Immature natural killer cell (primary cell): ENCODE results near the gene INTS4. TPM values are rescaled to one million over a fixed set of nuclear protein-coding genes. Genes with fewer than 3 reads are reported as not detected.
"Not testable (repeated sequence)": the region's sequence is repeated elsewhere in the genome, so short reads cannot be mapped to it uniquely, and the experiment has no call there.

Experiments
- DNase-seq, 3 donors: peaks; one replicate each; pipeline ENCODE4 v3.0.0; 2022; ENCODE audit warnings: mixed read lengths in 1 of 3
- H3K27ac Mint-ChIP-seq, 6 donors: one replicate each; pipeline ENCODE4 v1.8.0; 2020; ENCODE audit warnings: mixed read lengths in 6 of 6, mild to moderate bottlenecking in 5 of 6, inconsistent platforms in 4 of 6, moderate library complexity in 3 of 6
- H3K27me3 Mint-ChIP-seq, 3 donors: one replicate each; pipeline ENCODE4 v1.8.0; 2020 to 2021; ENCODE audit warnings: low read depth in 3 of 3, mild to moderate bottlenecking in 3 of 3, mixed read lengths in 3 of 3, moderate library complexity in 3 of 3, inconsistent platforms in 1 of 3
- H3K36me3 Mint-ChIP-seq, 3 donors: one replicate each; pipeline ENCODE4 v1.8.0; 2020; ENCODE audit warnings: mixed read lengths in 3 of 3, inconsistent platforms in 2 of 3, mild to moderate bottlenecking in 2 of 3
- H3K4me1 Mint-ChIP-seq, 2 donors: one replicate each; pipeline ENCODE4 v1.8.0; 2020; ENCODE audit warnings: inconsistent platforms in 2 of 2, mild to moderate bottlenecking in 2 of 2, mixed read lengths in 2 of 2, moderate library complexity in 1 of 2
- H3K4me3 Mint-ChIP-seq, 5 donors: one replicate each; pipeline ENCODE4 v1.8.0; 2020; ENCODE audit warnings: mild to moderate bottlenecking in 5 of 5, mixed read lengths in 5 of 5, inconsistent platforms in 3 of 5, moderate library complexity in 3 of 5
- H3K9me3 Mint-ChIP-seq, 6 donors: one replicate each; pipeline ENCODE4 v1.8.0; 2020; ENCODE audit warnings: mild to moderate bottlenecking in 6 of 6, mixed read lengths in 6 of 6, inconsistent platforms in 4 of 6, moderate library complexity in 3 of 6
- polyA plus RNA-seq, 3 donors: library from polyadenylated mRNA; unstranded; fragments of 300-500 nt; fragmentation: Illumina TruSeq; gene quantifications; one replicate each; pipeline ENCODE4 v1.2.3, GENCODE V29; 2021

The INTS4 gene
- polyA plus RNA-seq, 3 donors from 2014 or later = 27.1 to 57.8 (median 42.4) TPM

DNA sequence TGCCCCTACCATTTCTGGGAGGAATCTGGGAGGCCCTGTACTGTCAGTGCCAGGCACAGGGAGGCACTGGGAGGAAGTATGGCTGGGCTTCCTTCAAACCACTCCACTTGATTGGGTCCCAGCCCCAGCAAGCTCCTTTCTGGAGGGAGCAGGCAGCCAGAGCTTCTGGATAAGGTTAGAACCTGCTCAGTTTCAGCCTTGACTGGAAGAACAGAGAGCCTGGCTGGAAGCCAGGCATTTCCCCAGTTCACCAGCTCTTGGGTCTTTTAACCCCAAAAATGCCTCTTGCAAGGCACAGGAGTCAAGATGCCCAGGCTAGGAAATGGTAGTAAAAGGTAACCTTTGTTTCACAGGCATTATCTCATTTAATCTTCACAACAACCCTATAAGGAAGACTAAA lies 37.6 kb upstream of the INTS4 start:
- no peak overlapping the region for H3K27ac Mint-ChIP-seq
- no peak for DNase-seq
- no peak overlapping the region for H3K4me3 Mint-ChIP-seq
- H3K4me1 Mint-ChIP-seq = no peaks in the 10 kb centered on the region
- no peaks in the 10 kb centered on the region for H3K36me3 Mint-ChIP-seq
- no peaks in the 10 kb centered on the region for H3K9me3 Mint-ChIP-seq
- H3K27me3 Mint-ChIP-seq = peaks cover 0 to 4% (median 2%) of the 10 kb centered on the region in 3 donors

DNA sequence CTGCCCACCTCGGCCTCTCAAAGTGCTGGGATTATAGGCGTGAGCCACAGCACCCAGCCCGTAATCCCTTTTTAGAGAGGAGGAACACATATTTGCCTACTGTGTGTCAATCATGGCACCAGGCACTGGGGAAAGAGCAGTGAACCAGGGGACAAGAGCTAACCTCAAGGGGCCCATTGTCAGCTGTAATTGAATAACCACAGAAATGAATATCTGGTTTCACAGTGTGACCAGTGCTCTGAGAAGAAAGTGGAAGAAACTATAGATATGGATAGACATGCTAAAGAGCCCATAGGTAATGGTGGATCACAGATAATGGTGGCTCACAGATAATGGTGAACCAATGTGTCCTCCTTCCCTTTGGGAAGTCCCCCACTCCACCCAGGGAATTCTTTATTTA lies 37.2 kb upstream of the INTS4 start:
- Mint-ChIP-seq H3K36me3 (no peaks in the 10 kb centered on the region), H3K27ac (no peak overlapping the region), H3K4me3 (no peak overlapping the region), H3K9me3 (no peaks in the 10 kb centered on the region), H3K4me1 (no peaks in the 10 kb centered on the region), H3K27me3 (peaks cover 0 to 4% (median 2%) of the 10 kb centered on the region in 3 donors)
- DNase-seq = no peak

DNA sequence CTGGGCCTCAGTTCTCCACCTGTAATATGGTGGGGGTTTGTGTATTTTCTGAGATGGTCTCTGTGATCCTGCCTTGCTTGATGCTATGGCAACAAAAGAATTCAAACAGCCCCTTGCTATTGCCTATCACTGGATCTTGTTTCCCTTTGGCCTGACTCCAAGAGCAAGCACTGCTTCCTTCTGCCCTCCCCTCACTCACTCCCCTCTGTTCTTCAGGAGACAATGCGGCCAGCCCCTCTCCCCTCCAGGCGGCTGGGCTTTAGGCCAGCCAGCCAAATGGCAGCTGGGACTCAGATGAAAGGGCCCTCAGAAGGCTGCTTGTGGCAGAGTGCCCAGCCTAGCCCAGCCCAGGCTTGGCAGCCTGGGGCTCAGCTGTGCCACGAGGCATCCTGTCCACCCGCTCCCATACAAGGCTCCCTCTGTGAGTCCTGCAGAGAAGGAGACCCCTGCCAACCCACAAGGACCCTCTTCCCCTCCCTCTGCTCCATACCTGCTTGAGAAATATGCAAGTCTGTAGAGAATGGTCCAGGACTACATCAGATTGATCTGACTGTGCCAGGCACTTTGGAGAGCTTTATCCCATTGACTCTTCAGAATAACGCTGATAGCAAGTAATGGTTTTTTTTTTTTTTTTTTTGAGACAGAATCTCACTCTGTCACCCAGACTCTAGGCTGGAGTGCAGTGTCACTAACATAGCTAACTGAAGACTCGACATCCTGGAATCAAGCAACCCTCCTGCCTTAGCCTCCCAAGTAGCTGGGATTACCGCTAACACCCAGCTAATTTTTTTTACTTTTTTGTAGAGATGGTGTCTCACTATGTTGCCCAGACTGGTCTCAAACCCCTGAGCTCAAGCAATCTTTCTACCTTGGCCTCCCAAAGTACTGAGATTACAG lies 36.2 kb upstream of the INTS4 start:
- no peak for DNase-seq
- Mint-ChIP-seq H3K27me3 (peaks cover 0 to 4% (median 2%) of the 10 kb centered on the region in 3 donors), H3K4me3 (no peak overlapping the region), H3K9me3 (no peaks in the 10 kb centered on the region), H3K27ac (no peak overlapping the region), H3K4me1 (no peaks in the 10 kb centered on the region), H3K36me3 (no peaks in the 10 kb centered on the region)

DNA sequence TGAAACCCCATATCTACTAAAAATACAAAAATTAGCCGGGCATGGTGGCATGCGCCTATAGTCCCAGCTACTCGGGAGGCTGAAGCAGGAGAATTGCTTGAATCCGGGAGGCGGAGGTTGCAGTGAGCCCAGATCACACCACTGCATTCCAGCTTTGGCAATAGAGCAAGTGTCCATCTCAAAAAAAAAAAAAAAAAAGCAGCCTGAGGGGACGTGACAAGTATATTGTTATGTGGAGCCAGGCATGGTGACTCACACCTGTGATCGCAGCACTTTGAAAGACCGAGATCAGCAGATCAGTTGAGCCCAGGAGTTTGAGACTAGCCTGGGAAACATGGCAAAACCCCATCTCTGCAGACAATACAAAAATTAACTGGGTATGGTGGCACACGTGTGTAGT lies 34.0 kb upstream of the INTS4 start:
- not testable (repeated sequence) for DNase-seq, H3K4me1 Mint-ChIP-seq, H3K9me3 Mint-ChIP-seq, H3K27ac Mint-ChIP-seq, H3K27me3 Mint-ChIP-seq, H3K36me3 Mint-ChIP-seq, H3K4me3 Mint-ChIP-seq

DNA sequence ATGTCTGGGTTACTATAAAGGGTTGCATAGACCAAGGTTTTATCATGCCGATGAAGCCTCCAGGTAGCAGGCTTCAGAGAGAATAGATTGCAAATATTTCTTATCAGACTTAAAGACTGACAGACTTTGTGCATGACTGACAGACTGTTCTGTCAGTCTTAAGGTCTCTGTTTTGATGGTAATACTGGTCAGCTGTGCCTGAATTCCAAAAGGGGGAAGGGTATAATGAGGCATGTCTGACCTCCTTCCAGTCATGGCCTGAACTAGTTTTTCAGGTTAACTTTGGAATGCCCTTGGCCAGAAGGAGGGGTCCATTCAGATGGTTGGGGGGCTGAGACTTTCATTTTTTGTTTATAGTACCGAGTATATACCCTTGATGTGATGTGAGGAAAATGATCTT lies 33.3 kb upstream of the INTS4 start:
- Mint-ChIP-seq H3K4me3 (no peak overlapping the region), H3K27ac (no peak overlapping the region), H3K9me3 (no peaks in the 10 kb centered on the region), H3K27me3 (peaks cover under 1 to 2% (median 2%) of the 10 kb centered on the region in 3 donors), H3K4me1 (peaks cover 0 to under 1% of the 10 kb centered on the region in 2 donors), H3K36me3 (no peaks in the 10 kb centered on the region)
- no peak for DNase-seq

DNA sequence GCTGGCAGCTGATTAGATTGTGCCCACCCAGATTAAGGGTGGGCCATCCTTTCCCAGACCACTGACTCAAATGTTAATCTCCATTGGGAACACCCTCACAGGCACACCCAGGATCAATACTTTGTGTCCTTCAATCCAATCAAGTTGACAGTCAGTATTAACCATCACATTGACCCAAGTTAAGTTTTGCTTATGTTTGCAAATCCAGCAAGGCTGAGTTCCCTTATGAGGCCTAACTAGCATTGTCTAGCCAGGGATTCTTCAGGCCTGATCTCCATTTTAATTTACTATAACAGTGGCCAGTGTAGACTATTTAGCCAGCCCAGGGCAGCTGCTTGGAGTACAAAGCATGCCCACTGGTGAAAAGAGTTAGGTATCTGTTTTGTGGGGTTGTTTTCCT lies 30.9 kb upstream of the INTS4 start:
- Mint-ChIP-seq H3K4me3 (no peak overlapping the region), H3K4me1 (peaks cover 0 to 1% of the 10 kb centered on the region in 2 donors), H3K9me3 (no peaks in the 10 kb centered on the region), H3K27me3 (peaks cover 3 to 9% (median 4%) of the 10 kb centered on the region in 3 donors), H3K36me3 (no peaks in the 10 kb centered on the region), H3K27ac (no peak overlapping the region)
- no peak for DNase-seq

DNA sequence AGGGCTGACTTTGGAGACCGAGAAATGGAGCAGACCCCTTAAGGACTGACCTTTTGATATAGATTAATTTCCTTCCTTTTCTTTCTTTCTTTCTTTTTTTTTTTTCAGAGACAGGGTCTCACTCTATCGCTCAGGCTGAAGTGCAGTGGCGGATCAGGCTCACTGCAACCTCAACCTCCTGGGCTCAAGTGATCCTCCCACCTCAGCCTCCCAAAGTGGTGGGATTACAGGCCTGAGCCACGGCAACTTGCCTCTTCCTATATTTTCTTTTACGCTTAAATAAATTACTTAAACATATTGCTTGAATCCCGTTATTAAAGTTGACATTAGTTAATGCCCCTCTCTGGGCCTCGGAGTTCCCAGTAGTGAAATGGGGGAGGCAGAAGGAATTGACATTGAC lies 29.0 kb upstream of the INTS4 start:
- Mint-ChIP-seq H3K9me3 (no peaks in the 10 kb centered on the region), H3K27me3 (peaks cover 2 to 9% (median 4%) of the 10 kb centered on the region in 3 donors), H3K36me3 (no peaks in the 10 kb centered on the region), H3K4me1 (peaks cover 0 to 1% of the 10 kb centered on the region in 2 donors), H3K4me3 (no peak overlapping the region), H3K27ac (no peak overlapping the region)
- no peak for DNase-seq

DNA sequence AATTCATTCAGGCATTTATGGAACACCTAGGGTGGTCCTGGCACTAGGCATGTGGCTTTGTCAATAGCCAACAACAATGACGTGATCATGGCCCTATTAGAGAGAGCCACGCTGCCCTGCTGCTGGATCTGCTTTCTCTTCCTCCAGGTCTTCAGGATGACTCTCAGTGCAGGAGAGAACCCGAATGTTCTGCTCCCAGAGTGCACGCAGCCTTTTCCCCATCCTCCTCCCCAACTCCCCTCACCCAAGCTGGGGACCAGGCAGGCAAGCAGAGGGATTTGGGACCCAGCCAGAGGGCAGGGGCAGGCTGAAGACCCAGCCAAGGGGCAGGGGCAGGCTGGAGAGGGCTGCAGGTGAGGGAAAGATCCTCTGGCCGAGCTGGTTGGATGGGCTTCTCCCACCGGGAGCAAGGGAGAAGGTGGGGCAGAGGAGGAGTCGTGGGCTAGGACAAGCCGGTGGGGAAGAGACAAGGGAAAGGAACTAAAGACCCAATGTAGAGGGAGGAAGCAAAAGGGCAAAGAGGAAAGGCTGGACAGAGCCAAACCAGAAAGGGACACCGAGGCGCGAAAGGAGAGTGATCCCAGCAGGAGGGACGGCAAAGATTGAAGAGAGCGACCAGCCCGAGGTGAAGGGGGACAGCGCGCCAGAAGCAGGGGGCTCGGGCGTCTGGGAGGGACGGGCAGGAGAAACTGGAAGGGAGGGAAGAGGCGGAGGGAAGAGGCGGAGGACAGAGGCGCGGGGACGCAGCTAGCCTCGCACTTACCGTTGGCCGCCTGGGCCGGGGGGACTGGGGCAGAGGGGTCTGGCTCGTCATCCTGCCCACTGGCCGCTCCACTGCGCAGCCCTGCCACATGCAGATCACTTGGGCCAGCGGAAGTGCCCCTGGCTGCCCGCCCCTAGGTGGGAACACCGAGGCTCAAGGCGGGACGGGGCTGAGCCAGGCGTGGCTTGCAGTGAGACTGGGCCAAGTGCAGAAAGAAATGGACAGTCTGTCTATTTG lies 28.2 kb upstream of the INTS4 start, which contains the start of gene KCTD14:
TSS of gene KCTD14 (minus strand) at position 880 of the 1,000 bp plus-strand sequence. CDS start at position 853, 27 bp downstream.
- H3K27ac Mint-ChIP-seq = no peak within 1 kb of the TSS
- peaks cover 0 to 1% of the 10 kb centered on the region in 2 donors for H3K4me1 Mint-ChIP-seq
- H3K27me3 Mint-ChIP-seq = peaks cover 2 to 9% (median 4%) of the 10 kb centered on the region in 3 donors
- DNase-seq = no peak
- no peaks in the 10 kb centered on the region for H3K36me3 Mint-ChIP-seq
- no peaks in the 10 kb centered on the region for H3K9me3 Mint-ChIP-seq
- H3K4me3 Mint-ChIP-seq = peak within 1 kb of the TSS in 1 of 5 donors; percentile 48

DNA sequence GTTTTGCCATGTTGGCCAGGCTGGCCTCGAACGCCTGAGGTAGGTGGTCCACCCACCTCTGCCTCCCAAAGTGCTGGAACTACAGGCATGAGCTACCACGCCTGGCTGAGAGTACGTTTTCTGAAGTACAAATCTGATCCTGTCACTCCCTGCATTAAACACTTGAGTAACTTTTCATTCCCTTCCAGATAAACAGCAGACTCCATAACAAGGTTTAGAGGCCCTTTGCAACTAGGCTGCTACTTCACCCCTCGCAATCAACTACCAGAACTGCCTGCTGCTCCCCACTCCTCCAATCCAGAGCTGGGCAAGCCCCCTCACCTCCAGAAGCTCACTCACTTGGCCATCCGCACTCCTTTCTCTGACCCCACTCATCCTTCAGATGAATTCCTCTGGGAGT lies 27.1 kb upstream of the INTS4 start:
- no peak overlapping the region for H3K4me3 Mint-ChIP-seq
- no peak for DNase-seq
- H3K36me3 Mint-ChIP-seq = no peaks in the 10 kb centered on the region
- H3K27me3 Mint-ChIP-seq = peaks cover 2 to 9% (median 4%) of the 10 kb centered on the region in 3 donors
- H3K4me1 Mint-ChIP-seq = peaks cover 0 to 1% of the 10 kb centered on the region in 2 donors
- H3K9me3 Mint-ChIP-seq = no peaks in the 10 kb centered on the region
- no peak overlapping the region for H3K27ac Mint-ChIP-seq

DNA sequence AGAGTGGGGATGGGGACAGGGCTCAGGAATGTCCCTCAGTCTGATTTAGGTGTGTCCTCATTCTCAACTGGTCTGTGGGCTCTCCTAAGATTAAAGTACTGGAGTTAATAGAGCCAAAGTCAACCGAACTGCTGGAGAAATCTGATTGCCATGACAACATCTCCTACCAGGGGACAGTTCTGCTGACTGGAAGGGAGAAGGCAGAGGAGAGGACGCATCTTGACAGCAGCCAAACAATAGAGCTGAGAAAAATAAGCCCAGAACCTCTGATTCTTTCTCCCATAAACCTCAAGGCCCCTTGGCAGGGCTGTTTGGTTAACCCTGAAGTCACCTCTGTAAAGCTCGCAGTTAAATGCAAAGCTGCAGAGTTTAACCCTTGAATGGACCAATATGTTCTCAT lies 25.8 kb upstream of the INTS4 start:
- no peak for DNase-seq
- H3K4me3 Mint-ChIP-seq = no peak overlapping the region
- no peaks in the 10 kb centered on the region for H3K36me3 Mint-ChIP-seq
- no peak overlapping the region for H3K27ac Mint-ChIP-seq
- H3K4me1 Mint-ChIP-seq = peaks cover 0 to 1% of the 10 kb centered on the region in 2 donors
- H3K27me3 Mint-ChIP-seq = peaks cover 2 to 9% (median 4%) of the 10 kb centered on the region in 3 donors
- no peaks in the 10 kb centered on the region for H3K9me3 Mint-ChIP-seq

DNA sequence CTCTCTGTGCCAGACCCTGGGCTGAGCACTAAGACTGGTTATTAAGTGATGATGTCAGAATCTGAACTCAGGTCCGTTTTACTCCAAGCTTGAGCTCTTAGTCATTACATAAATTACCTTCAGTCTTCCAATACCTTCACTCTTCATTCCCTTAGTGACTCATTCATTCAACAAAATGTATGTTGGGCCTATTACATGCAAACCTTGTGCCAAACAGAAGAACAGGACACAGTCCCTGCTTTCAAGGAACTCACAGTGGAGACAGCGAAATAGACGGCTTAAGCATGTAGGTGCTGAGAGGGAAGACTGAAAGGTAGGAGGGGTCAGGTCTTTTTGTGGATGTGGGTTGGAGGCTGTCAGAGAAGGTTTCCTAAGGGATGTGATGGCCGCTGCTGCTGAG lies 25.3 kb upstream of the INTS4 start:
- peaks cover 0 to 1% of the 10 kb centered on the region in 2 donors for H3K4me1 Mint-ChIP-seq

DNA sequence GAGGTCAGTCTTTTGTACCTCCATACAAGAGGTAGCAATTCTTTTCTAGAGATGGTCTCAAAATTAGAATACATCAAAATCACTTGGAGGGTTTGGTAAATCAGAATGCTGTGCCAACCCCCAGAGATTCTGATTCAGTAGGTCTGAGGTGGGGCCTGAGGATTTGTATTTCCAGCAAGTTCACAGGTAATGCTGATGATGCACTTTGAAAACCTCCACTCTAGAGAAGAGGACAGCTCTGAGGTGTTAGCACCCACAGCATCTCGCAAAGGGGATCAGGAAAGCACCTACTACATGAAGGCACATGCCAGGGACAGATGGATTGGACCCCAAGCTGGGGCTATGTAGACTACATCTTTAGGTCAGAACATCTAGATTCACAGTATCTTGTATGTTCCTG lies 21.4 kb upstream of the INTS4 start:
- no peaks in the 10 kb centered on the region for H3K4me1 Mint-ChIP-seq
- no peak overlapping the region for H3K27ac Mint-ChIP-seq
- H3K9me3 Mint-ChIP-seq = no peaks in the 10 kb centered on the region
- H3K36me3 Mint-ChIP-seq = no peaks in the 10 kb centered on the region
- DNase-seq = no peak
- H3K4me3 Mint-ChIP-seq = no peak overlapping the region
- peaks cover 0 to 3% (median 0%) of the 10 kb centered on the region in 3 donors for H3K27me3 Mint-ChIP-seq

More for the DNA sequence above, 25.3 kb upstream of the INTS4 start:
- Mint-ChIP-seq H3K4me3 (no peak overlapping the region), H3K27me3 (peaks cover 2 to 9% (median 4%) of the 10 kb centered on the region in 3 donors), H3K9me3 (no peaks in the 10 kb centered on the region), H3K27ac (no peak overlapping the region), H3K36me3 (no peaks in the 10 kb centered on the region)
- no peak for DNase-seq

DNA sequence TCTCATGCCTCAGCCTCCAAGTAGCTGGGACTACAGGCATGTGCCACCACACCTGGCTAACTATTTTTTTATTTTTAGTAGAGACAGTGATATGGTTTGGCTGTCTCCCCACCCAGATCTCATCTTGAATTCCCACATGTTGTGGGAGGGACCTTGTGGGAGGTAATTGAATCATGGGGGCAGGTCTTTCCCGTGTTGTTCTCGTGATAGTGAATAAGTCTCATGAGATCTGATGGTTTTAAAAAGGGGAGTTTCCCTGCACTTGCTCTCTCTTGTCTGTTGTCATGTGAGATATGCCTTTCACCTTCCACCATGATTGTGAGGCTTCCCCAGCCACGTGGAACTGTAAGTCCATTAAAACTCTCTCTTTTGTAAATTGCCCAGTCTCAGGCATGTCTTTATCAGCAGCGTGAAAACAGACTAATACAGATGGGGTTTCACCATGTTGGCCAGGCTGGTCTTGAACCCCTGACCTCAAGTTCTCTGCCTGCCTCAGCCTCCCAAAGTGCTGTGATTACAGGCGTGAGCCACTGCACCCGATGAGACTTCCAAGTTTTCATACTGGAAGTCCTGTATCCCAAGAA lies 20.6 kb upstream of the INTS4 start:
- H3K27ac Mint-ChIP-seq = peak overlapping the region in 1 of 6 donors; percentile 76
- not testable (repeated sequence) for H3K36me3 Mint-ChIP-seq, H3K4me3 Mint-ChIP-seq, H3K4me1 Mint-ChIP-seq, H3K9me3 Mint-ChIP-seq, DNase-seq, H3K27me3 Mint-ChIP-seq
